Activated naive CD8-positive, alpha-beta T cell (primary cell): ENCODE data around the gene SLC5A2.
A peak's percentile ranks its signal among the peaks of the same experiment; 100 is the strongest.
"Not testable (repeated sequence)": the region's sequence is repeated elsewhere in the genome, so short reads cannot be mapped to it uniquely, and the experiment has no call there.

Experiments used
- H3K27ac Mint-ChIP-seq: one replicate; pipeline ENCODE4 v1.8.0; 2021; ENCODE audit warnings: mixed read lengths
- H3K27me3 Mint-ChIP-seq: one replicate; pipeline ENCODE4 v1.8.0; 2021; ENCODE audit warnings: mixed read lengths
- H3K36me3 Mint-ChIP-seq: one replicate; pipeline ENCODE4 v1.8.0; 2021; ENCODE audit warnings: mixed read lengths
- H3K4me1 Mint-ChIP-seq: one replicate; pipeline ENCODE4 v1.8.0; 2021; ENCODE audit warnings: low read depth, mixed read lengths
- H3K4me3 Mint-ChIP-seq: one replicate; pipeline ENCODE4 v1.8.0; 2021; ENCODE audit warnings: mild to moderate bottlenecking, mixed read lengths
- H3K9me3 Mint-ChIP-seq: one replicate; pipeline ENCODE4 v1.8.0; 2021; ENCODE audit warnings: low read depth, mixed read lengths

The SLC5A2 gene

GRCh38 chr16:31483081-31483480 lies at the start of gene SLC5A2:
TSS of gene SLC5A2 (plus strand) at chr16:31483123. CDS start at chr16:31483137, 14 bp downstream.
- Mint-ChIP-seq H3K36me3 (no peaks in the 10 kb centered on the region), H3K4me3 (no peak within 1 kb of the TSS), H3K4me1 (peaks cover 6% of the 10 kb centered on the region), H3K27ac (no peak within 1 kb of the TSS), H3K9me3 (no peaks in the 10 kb centered on the region), H3K27me3 (no peaks in the 10 kb centered on the region)

- H3K4me3 Mint-ChIP-seq: no peak overlapping the region
- H3K36me3 Mint-ChIP-seq: no peaks in the 10 kb centered on the region
- no peaks in the 10 kb centered on the region for H3K9me3 Mint-ChIP-seq
- no peak overlapping the region for H3K27ac Mint-ChIP-seq
- H3K27me3 Mint-ChIP-seq: no peaks in the 10 kb centered on the region
- peaks cover 3% of the 10 kb centered on the region for H3K4me1 Mint-ChIP-seq
Observed at GRCh38 chr16:31435341-31436220, 47.3 kb upstream of the SLC5A2 start.

- Mint-ChIP-seq H3K36me3 (no peaks in the 10 kb centered on the region), H3K27ac (no peak overlapping the region), H3K9me3 (no peaks in the 10 kb centered on the region), H3K4me1 (no peaks in the 10 kb centered on the region), H3K4me3 (no peak overlapping the region), H3K27me3 (no peaks in the 10 kb centered on the region)
Observed at GRCh38 chr16:31436221-31437045, 46.5 kb upstream of the SLC5A2 start.

- Mint-ChIP-seq H3K27me3 (no peaks in the 10 kb centered on the region), H3K4me3 (no peak overlapping the region), H3K9me3 (no peaks in the 10 kb centered on the region), H3K27ac (no peak overlapping the region), H3K4me1 (peaks cover 5% of the 10 kb centered on the region), H3K36me3 (no peaks in the 10 kb centered on the region)
Observed at GRCh38 chr16:31438414-31438813, 44.5 kb upstream of the SLC5A2 start.

- H3K36me3 Mint-ChIP-seq, H3K9me3 Mint-ChIP-seq, H3K4me1 Mint-ChIP-seq, H3K27me3 Mint-ChIP-seq, H3K27ac Mint-ChIP-seq, H3K4me3 Mint-ChIP-seq: not testable (repeated sequence)
Observed at GRCh38 chr16:31439023-31439422, 43.9 kb upstream of the SLC5A2 start.

GRCh38 chr16:31439519-31439918 lies 43.4 kb upstream of the SLC5A2 start:
- Mint-ChIP-seq H3K27ac (no peak overlapping the region), H3K4me1 (peaks cover 5% of the 10 kb centered on the region), H3K27me3 (no peaks in the 10 kb centered on the region), H3K4me3 (no peak overlapping the region), H3K36me3 (no peaks in the 10 kb centered on the region), H3K9me3 (no peaks in the 10 kb centered on the region)

- Mint-ChIP-seq H3K9me3 (no peaks in the 10 kb centered on the region), H3K4me3 (peak overlapping the region; percentile 0), H3K4me1 (peaks cover 5% of the 10 kb centered on the region), H3K36me3 (no peaks in the 10 kb centered on the region), H3K27ac (no peak overlapping the region), H3K27me3 (no peaks in the 10 kb centered on the region)
Observed at GRCh38 chr16:31440516-31441184, 42.3 kb upstream of the SLC5A2 start.

GRCh38 chr16:31441956-31442355 lies 41.0 kb upstream of the SLC5A2 start:
- no peaks in the 10 kb centered on the region for H3K9me3 Mint-ChIP-seq
- peak overlapping the region; percentile 37 for H3K27ac Mint-ChIP-seq
- peaks cover 5% of the 10 kb centered on the region for H3K4me1 Mint-ChIP-seq
- peak overlapping the region; percentile 84 for H3K4me3 Mint-ChIP-seq
- H3K27me3 Mint-ChIP-seq: no peaks in the 10 kb centered on the region
- no peaks in the 10 kb centered on the region for H3K36me3 Mint-ChIP-seq

GRCh38 chr16:31445931-31446330 lies 37.0 kb upstream of the SLC5A2 start:
- not testable (repeated sequence) for H3K36me3 Mint-ChIP-seq, H3K27me3 Mint-ChIP-seq, H3K27ac Mint-ChIP-seq, H3K4me1 Mint-ChIP-seq, H3K9me3 Mint-ChIP-seq, H3K4me3 Mint-ChIP-seq

GRCh38 chr16:31451201-31451600 lies 31.7 kb upstream of the SLC5A2 start:
- peaks cover 31% of the 10 kb centered on the region for H3K4me1 Mint-ChIP-seq
- H3K27me3 Mint-ChIP-seq: no peaks in the 10 kb centered on the region
- H3K4me3 Mint-ChIP-seq: no peak overlapping the region
- no peaks in the 10 kb centered on the region for H3K9me3 Mint-ChIP-seq
- no peak overlapping the region for H3K27ac Mint-ChIP-seq
- H3K36me3 Mint-ChIP-seq: no peaks in the 10 kb centered on the region

- Mint-ChIP-seq H3K27ac (no peak overlapping the region), H3K27me3 (no peaks in the 10 kb centered on the region), H3K4me3 (no peak overlapping the region), H3K36me3 (no peaks in the 10 kb centered on the region), H3K4me1 (peaks cover 35% of the 10 kb centered on the region), H3K9me3 (no peaks in the 10 kb centered on the region)
Observed at GRCh38 chr16:31451681-31452351, 31.1 kb upstream of the SLC5A2 start.

GRCh38 chr16:31452631-31453106 lies 30.3 kb upstream of the SLC5A2 start:
- Mint-ChIP-seq H3K9me3 (no peaks in the 10 kb centered on the region), H3K36me3 (no peaks in the 10 kb centered on the region), H3K4me3 (no peak overlapping the region), H3K4me1 (peaks cover 39% of the 10 kb centered on the region), H3K27ac (peak overlapping the region; percentile 41), H3K27me3 (no peaks in the 10 kb centered on the region)

GRCh38 chr16:31453255-31454204 lies 29.4 kb upstream of the SLC5A2 start:
- no peaks in the 10 kb centered on the region for H3K9me3 Mint-ChIP-seq
- H3K36me3 Mint-ChIP-seq: no peaks in the 10 kb centered on the region
- H3K27ac Mint-ChIP-seq: peak overlapping the region; percentile 83
- H3K27me3 Mint-ChIP-seq: no peaks in the 10 kb centered on the region
- no peak overlapping the region for H3K4me3 Mint-ChIP-seq
- H3K4me1 Mint-ChIP-seq: peaks cover 45% of the 10 kb centered on the region
